ENCODE results near the gene GAB2. TPM values are rescaled to one million over a fixed set of nuclear protein-coding genes. Genes with fewer than 3 reads are reported as not detected.

GAB2 gene
- total RNA-seq, 4 donors from 2014 or later, result 22.5 to 32.8 (median 30.1) TPM

DNA sequence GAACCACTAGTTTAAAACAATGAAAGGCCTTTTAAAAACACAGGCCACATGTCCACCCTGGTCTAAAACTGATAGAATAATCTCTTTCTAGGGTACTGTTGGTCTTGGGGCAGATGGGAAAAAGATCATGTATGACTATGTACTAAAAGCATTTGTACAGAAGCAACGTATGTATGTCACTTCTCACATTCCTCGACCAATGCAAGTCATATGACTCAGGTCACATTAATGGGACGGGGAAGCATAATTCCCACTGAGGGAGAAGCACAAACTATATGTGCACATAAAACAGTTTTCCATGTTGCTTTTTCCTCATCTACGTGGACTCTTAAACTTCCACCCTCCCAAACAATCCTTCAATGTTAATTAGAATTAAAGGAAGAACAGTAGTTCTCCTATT lies 32.2 kb upstream of the GAB2 start:
- 90 to 94% methylated on average over 4 of the region's 4 CpGs for WGBS, 2 donors
- no peak for DNase-seq (ENCODE audit: low spot score in 2 of 2)
- no peak for TF ChIP-seq POLR2A (IDR thresholded peaks at IDR 0.05)
- no peak for TF ChIP-seq CTCF (IDR thresholded peaks at IDR 0.05)
- intact Hi-C loops (cut with DNase I; ENCODE audit: low total_unique reads), result no loop called here
- no peak overlapping the region for H3K4me3 ChIP-seq (ENCODE audit: low read depth, poor library complexity, severe bottlenecking)

DNA sequence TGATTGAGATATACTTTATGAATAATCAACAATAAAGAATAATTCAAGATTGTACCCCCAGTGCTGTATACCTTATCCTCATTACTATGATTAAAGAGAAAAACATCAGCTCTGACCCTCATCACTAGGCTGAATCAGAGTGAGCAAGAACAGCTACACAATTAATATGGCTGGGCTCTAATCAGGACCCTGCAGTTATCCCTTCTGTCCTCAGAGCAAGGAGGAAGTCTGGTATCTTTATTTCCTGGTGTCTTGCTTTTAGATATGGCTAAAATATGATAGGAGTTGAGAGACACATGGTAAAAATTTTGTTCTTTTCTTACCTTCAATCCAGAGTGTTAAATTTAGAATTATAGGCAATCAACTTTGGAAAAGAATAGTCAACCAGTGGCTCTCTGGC lies 28.6 kb upstream of the GAB2 start:
- DNase-seq (ENCODE audit: low spot score in 2 of 2), result no peak
- no peak overlapping the region for H3K4me3 ChIP-seq (ENCODE audit: low read depth, poor library complexity, severe bottlenecking)
- intact Hi-C loops (cut with DNase I; ENCODE audit: low total_unique reads), result no loop called here
- TF ChIP-seq CTCF (IDR thresholded peaks at IDR 0.05), result no peak
- TF ChIP-seq POLR2A (IDR thresholded peaks at IDR 0.05), result no peak

DNA sequence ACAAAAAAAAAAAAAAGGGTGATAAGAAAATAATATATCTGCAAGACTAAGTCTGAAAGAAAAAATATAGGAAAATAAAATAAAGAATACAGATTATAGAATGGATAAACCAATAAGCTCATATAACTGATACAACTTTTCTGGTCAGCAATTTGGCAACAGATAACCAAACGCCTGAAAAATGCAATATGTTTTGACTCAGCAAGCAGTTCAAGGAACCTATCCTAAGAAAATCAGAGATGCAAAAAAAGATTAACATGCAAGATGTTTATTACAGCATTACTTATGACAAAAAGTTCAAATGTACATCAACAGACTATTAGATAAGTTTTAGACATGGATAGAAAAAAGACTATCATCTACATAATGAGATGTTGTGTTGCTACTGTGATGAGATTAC lies 27.1 kb upstream of the GAB2 start:
- H3K4me3 ChIP-seq (ENCODE audit: low read depth, poor library complexity, severe bottlenecking), result no peak overlapping the region
- 76 to 85% methylated on average over 1 of the region's 1 CpG for WGBS, 2 donors
- no peak for TF ChIP-seq POLR2A (IDR thresholded peaks at IDR 0.05)
- TF ChIP-seq CTCF (IDR thresholded peaks at IDR 0.05), result no peak
- intact Hi-C loops (cut with DNase I; ENCODE audit: low total_unique reads), result no loop called here
- no peak for DNase-seq (ENCODE audit: low spot score in 2 of 2)

GRCh38 chr11:78441956-78442355 lies 24.3 kb upstream of the GAB2 start:
- no peak for DNase-seq (ENCODE audit: low spot score in 2 of 2)
- TF ChIP-seq CTCF (IDR thresholded peaks at IDR 0.05), result no peak
- TF ChIP-seq POLR2A (IDR thresholded peaks at IDR 0.05), result no peak
- intact Hi-C loops (cut with DNase I; ENCODE audit: low total_unique reads), result no loop called here
- no peak overlapping the region for H3K4me3 ChIP-seq (ENCODE audit: low read depth, poor library complexity, severe bottlenecking)
- WGBS, 2 donors, result 80 to 89% methylated on average over 4 of the region's 4 CpGs

- DNase-seq (ENCODE audit: low spot score in 2 of 2), result no peak
- H3K4me3 ChIP-seq (ENCODE audit: low read depth, poor library complexity, severe bottlenecking), result no peak overlapping the region
- intact Hi-C loops (cut with DNase I; ENCODE audit: low total_unique reads), result no loop called here
- TF ChIP-seq POLR2A (IDR thresholded peaks at IDR 0.05) (no peak), CTCF (IDR thresholded peaks at IDR 0.05) (no peak)
- WGBS, 2 donors, result 64 to 68% methylated on average over 5 of the region's 5 CpGs
Observed at GRCh38 chr11:78438298-78438975, 20.8 kb upstream of the GAB2 start.

GRCh38 chr11:78432956-78433355 lies 15.3 kb upstream of the GAB2 start:
- intact Hi-C loops (cut with DNase I; ENCODE audit: low total_unique reads), result no loop called here

More at GRCh38 chr11:78432956-78433355, 15.3 kb upstream of the GAB2 start:
- DNase-seq (ENCODE audit: low spot score in 2 of 2), result no peak
- no peak overlapping the region for H3K4me3 ChIP-seq (ENCODE audit: low read depth, poor library complexity, severe bottlenecking)
- WGBS, 2 donors, result 41 to 59% methylated on average over 1 of the region's 1 CpG
- TF ChIP-seq POLR2A (IDR thresholded peaks at IDR 0.05) (no peak), CTCF (IDR thresholded peaks at IDR 0.05) (no peak)

All from lower leg skin (tissue), 4 donors.